Endothelial cell (in vitro differentiated cells): ENCODE results near the gene KIAA2012. TPM values are rescaled to one million over a fixed set of nuclear protein-coding genes. Genes with fewer than 3 reads are reported as not detected.

Source experiments
- DNase-seq: peaks from one replicate; pipeline ENCODE4 v3.0.0; 2021; ENCODE audit warnings: low spot score
- H3K27ac Mint-ChIP-seq: one replicate; pipeline ENCODE4 v1.8.0; 2021; ENCODE audit warnings: mixed read lengths, inconsistent platforms; ENCODE audit not compliant: unreplicated experiment
- H3K27me3 Mint-ChIP-seq: one replicate; pipeline ENCODE4 v1.8.0; 2021; ENCODE audit warnings: mild to moderate bottlenecking, moderate library complexity, mixed read lengths, inconsistent platforms; ENCODE audit not compliant: unreplicated experiment
- H3K36me3 Mint-ChIP-seq: one replicate; pipeline ENCODE4 v1.8.0; 2021; ENCODE audit warnings: mild to moderate bottlenecking, low read depth, mixed read lengths, inconsistent platforms; ENCODE audit not compliant: unreplicated experiment
- H3K4me1 Mint-ChIP-seq: one replicate; pipeline ENCODE4 v1.8.0; 2021; ENCODE audit warnings: mild to moderate bottlenecking, mixed read lengths, inconsistent platforms; ENCODE audit not compliant: unreplicated experiment
- H3K4me3 Mint-ChIP-seq: one replicate; pipeline ENCODE4 v1.8.0; 2021; ENCODE audit warnings: mild to moderate bottlenecking, mixed read lengths, inconsistent platforms; ENCODE audit not compliant: unreplicated experiment
- H3K9me3 Mint-ChIP-seq: one replicate; pipeline ENCODE4 v1.8.0; 2021; ENCODE audit warnings: mixed read lengths, inconsistent platforms; ENCODE audit not compliant: unreplicated experiment
- total RNA-seq: library from RNA; stranded (reverse); fragmentation: NEBNext Ultra II Directional; extraction: Animal tissue kit (Norgen Biotek cat#: 25700); gene quantifications from one replicate; pipeline ENCODE4 v1.2.1, GENCODE V29; 2021; ENCODE audit not compliant: unreplicated experiment
- TF ChIP-seq, protein P1 (sequence below): fragments of 200-600 bp; sonication (generic); IDR thresholded peaks from one replicate; pipeline ENCODE4 v1.5.0; 2021; ENCODE audit warnings: antibody characterized with exemption; ENCODE audit not compliant: unreplicated experiment

Gene KIAA2012
- total RNA-seq, 1 donor from 2014 or later: 0.08 TPM

DNA sequence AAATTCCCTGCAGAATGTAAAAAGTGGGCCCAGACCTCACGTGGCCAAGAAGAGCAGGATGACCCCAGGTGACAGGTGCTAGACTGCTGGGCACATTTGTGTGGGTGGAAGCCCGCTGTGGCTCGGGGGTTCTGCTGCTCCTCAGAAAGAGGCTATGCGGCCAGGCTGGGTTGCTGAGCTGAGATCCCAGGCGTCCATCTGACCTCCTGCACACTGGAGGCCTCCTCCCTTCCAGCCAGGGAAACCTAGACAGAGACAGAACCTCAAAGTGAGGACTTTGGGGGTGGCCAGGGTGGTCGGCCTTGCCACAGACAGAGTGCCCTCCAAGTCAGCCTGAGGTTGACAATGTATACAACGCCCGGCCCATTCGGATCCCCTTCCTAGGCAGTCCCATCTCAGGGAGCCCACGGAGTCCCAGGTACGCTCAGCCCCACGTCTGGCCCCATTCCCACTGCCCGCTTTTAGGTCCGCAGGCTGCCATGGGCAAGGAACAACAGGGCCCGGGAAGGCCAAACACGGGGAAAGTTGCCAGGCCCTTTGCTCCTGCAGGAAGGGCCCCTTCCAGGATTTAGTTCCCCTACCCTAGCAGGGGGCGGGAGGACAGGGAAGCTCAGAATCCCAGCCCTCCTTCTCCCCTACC lies 75.6 kb downstream of the KIAA2012 start:
- H3K4me1 Mint-ChIP-seq: peaks cover 39% of the 10 kb centered on the region
- no peaks in the 10 kb centered on the region for H3K27me3 Mint-ChIP-seq
- TF ChIP-seq, protein P1, sequence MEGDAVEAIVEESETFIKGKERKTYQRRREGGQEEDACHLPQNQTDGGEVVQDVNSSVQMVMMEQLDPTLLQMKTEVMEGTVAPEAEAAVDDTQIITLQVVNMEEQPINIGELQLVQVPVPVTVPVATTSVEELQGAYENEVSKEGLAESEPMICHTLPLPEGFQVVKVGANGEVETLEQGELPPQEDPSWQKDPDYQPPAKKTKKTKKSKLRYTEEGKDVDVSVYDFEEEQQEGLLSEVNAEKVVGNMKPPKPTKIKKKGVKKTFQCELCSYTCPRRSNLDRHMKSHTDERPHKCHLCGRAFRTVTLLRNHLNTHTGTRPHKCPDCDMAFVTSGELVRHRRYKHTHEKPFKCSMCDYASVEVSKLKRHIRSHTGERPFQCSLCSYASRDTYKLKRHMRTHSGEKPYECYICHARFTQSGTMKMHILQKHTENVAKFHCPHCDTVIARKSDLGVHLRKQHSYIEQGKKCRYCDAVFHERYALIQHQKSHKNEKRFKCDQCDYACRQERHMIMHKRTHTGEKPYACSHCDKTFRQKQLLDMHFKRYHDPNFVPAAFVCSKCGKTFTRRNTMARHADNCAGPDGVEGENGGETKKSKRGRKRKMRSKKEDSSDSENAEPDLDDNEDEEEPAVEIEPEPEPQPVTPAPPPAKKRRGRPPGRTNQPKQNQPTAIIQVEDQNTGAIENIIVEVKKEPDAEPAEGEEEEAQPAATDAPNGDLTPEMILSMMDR: no peak
- H3K36me3 Mint-ChIP-seq: no peaks in the 10 kb centered on the region
- no peak overlapping the region for H3K27ac Mint-ChIP-seq
- DNase-seq: no peak
- no peak overlapping the region for H3K4me3 Mint-ChIP-seq
- no peaks in the 10 kb centered on the region for H3K9me3 Mint-ChIP-seq

DNA sequence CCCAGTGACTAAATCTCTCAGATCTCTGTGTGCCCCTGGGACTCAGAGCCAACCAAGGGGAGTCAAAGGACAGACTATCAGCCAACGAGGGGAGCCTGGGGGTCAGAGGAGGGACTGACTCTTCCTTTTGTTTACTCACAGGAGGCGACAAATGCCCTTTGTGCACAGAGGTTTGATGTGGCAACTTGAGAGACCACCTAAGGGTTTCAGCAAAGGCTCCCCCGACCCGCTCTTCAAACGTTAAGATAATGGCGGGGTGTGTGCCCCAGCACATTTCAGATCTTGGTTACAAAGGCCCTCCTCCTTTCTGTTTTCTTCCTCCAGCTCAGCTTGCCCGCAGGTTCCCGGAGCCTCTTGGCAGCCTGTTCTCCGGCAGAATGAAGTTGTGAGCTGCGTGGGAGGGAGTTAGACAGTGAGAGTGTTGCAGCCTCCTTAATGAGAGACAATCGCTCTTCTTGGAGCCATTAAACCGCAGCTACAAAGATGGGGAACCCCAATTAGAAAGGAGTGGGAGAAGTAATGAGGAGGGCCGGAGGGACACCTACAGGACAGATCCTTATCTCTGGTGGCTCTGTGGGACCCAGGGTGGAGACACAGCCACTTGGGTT lies 76.2 kb downstream of the KIAA2012 start:
- no peak overlapping the region for H3K27ac Mint-ChIP-seq
- H3K4me1 Mint-ChIP-seq: peaks cover 33% of the 10 kb centered on the region
- TF ChIP-seq, protein P1: no peak
- H3K27me3 Mint-ChIP-seq: no peaks in the 10 kb centered on the region
- H3K9me3 Mint-ChIP-seq: no peaks in the 10 kb centered on the region
- H3K4me3 Mint-ChIP-seq: no peak overlapping the region
- no peaks in the 10 kb centered on the region for H3K36me3 Mint-ChIP-seq
- DNase-seq: no peak

DNA sequence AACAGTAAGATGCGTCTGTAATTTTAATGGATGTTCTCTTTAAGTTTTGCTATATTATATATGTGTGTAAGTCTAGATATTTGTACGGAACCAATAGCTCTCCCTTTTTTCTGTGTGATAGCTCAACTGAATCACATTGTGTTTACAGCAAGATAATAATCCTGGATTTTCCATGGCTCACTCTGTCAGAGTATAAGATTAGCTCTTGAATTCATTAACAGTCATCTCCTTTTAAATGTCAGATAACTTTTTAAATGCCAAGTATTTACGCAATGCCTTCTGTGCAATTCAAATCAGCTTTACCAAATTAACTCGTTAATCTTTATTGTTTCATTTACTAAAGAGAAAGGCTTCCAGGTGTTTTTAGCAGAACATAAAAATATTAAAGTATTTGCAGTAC lies 76.9 kb downstream of the KIAA2012 start:
- DNase-seq: no peak
- H3K36me3 Mint-ChIP-seq: no peaks in the 10 kb centered on the region
- H3K4me1 Mint-ChIP-seq: peaks cover 26% of the 10 kb centered on the region
- no peak overlapping the region for H3K27ac Mint-ChIP-seq
- H3K9me3 Mint-ChIP-seq: no peaks in the 10 kb centered on the region
- H3K27me3 Mint-ChIP-seq: no peaks in the 10 kb centered on the region
- TF ChIP-seq, protein P1: no peak
- no peak overlapping the region for H3K4me3 Mint-ChIP-seq

DNA sequence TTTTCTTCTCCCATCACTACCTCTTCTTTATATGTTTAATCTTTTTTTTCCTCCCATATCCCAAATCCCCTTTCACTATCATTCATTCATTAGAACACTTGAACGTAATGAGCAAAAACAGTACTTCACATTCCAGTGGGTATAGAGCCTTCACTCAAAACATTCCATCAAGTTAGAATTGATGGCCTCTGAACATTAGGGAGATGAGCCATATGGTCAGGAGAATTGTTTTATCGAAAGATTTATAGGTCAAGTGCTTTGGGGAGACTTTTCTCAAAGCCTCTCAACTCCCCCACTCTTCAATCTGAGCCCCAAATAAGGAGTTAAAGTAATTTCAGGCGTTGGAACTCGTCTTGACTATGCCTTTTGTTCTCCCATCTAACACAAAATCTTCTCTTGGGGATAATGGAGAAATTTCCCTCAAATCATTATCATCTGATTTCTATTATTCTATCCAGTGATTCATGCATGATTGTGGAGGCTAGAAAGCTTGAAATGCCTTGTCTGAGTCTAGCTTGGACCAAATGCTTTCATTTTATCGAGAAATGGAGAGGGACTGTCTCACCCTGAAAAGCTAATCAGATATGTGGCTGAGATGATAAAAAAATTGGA lies 79.2 kb downstream of the KIAA2012 start:
- H3K4me1 Mint-ChIP-seq: peaks cover 16% of the 10 kb centered on the region
- TF ChIP-seq, protein P1: no peak
- H3K9me3 Mint-ChIP-seq: no peaks in the 10 kb centered on the region
- no peaks in the 10 kb centered on the region for H3K27me3 Mint-ChIP-seq
- H3K4me3 Mint-ChIP-seq: no peak overlapping the region
- no peaks in the 10 kb centered on the region for H3K36me3 Mint-ChIP-seq
- no peak for DNase-seq
- H3K27ac Mint-ChIP-seq: no peak overlapping the region

- H3K4me3 Mint-ChIP-seq: no peak overlapping the region
- H3K27me3 Mint-ChIP-seq: peaks cover 3% of the 10 kb centered on the region
- no peaks in the 10 kb centered on the region for H3K36me3 Mint-ChIP-seq
- no peak for DNase-seq
- TF ChIP-seq, protein P1: no peak
- H3K27ac Mint-ChIP-seq: no peak overlapping the region
- H3K4me1 Mint-ChIP-seq: peaks cover 2% of the 10 kb centered on the region
- H3K9me3 Mint-ChIP-seq: no peaks in the 10 kb centered on the region
Measured at GRCh38 chr2:202154613-202155012, 81.6 kb downstream of the KIAA2012 start.
